ENCODE data around the gene DMRTA2. TPM values are rescaled to one million over a fixed set of nuclear protein-coding genes. Genes with fewer than 3 reads are reported as not detected.
A peak's percentile ranks its signal among the peaks of the same experiment; 100 is the strongest.

Gene DMRTA2
- total and polyA plus RNA-seq, 4 donors, result 0.08 to 0.83 TPM; not detected in 2

GRCh38 chr1:50378770-50379169, 44.5 kb downstream of the DMRTA2 start:
- H3K9ac ChIP-seq (ENCODE audit: insufficient read depth in 1 of 2, low read length in 2 of 2), result no peak overlapping the region
- no peaks in the 10 kb centered on the region for H3K36me3 ChIP-seq (ENCODE audit: control insufficient read depth in 4 of 4, insufficient read depth in 4 of 4, low read length in 4 of 4)
- H3K27me3 ChIP-seq (ENCODE audit: control insufficient read depth in 3 of 3, insufficient read depth in 3 of 3, low read length in 2 of 3), result no peaks in the 10 kb centered on the region
- peak; percentile 89 for ATAC-seq (ENCODE audit: insufficient read depth, low FRiP score)
- H3K4me3 ChIP-seq, result no peak overlapping the region
- no peak for TF ChIP-seq CTCF (IDR thresholded peaks at IDR 0.05; ENCODE audit: control extremely low read depth, extremely low read depth)
- H3K9me3 ChIP-seq (ENCODE audit: control insufficient read depth in 4 of 4, insufficient read depth in 3 of 4, low read length in 3 of 4), result no peaks in the 10 kb centered on the region
- 66 to 79% methylated on average over 2 of the region's 2 CpGs for WGBS, 2 donors
- DNase-seq, result peak in 2 of 3 donors; percentile 14 to 64
- no peaks in the 10 kb centered on the region for H3K4me1 ChIP-seq (ENCODE audit: control insufficient read depth in 5 of 5, insufficient read depth in 5 of 5, low read length in 5 of 5)
- no peak overlapping the region for H3K27ac ChIP-seq (ENCODE audit: low read depth in 1 of 2, low read length in 1 of 2)

DNA sequence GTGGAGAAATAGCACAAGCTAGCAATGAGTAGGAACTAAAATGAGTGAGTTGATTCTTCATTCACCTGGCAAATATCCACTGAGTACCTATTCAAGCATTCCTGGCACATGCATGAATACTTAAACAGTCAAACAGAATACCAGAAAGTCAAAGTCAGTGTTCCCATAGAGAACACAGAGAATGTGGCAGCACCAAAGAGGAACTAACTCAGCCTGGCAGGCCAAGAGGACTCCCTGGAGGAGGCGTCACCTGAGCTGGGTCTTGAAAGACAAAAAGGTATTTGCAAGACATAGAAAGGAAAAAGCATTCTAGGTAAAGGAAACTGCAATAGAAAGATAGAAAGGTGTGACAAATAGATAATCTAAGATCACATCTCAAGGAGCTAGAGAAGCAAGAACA, 49.7 kb downstream of the DMRTA2 start:
- 67 to 70% methylated on average over 1 of the region's 1 CpG for WGBS, 2 donors
- no peak for TF ChIP-seq CTCF (IDR thresholded peaks at IDR 0.05; ENCODE audit: control extremely low read depth, extremely low read depth)
- no peak overlapping the region for H3K4me3 ChIP-seq
- no peak overlapping the region for H3K27ac ChIP-seq (ENCODE audit: low read depth in 1 of 2, low read length in 1 of 2)
- H3K9me3 ChIP-seq (ENCODE audit: control insufficient read depth in 4 of 4, insufficient read depth in 3 of 4, low read length in 3 of 4), result no peaks in the 10 kb centered on the region
- H3K27me3 ChIP-seq (ENCODE audit: control insufficient read depth in 3 of 3, insufficient read depth in 3 of 3, low read length in 2 of 3), result no peaks in the 10 kb centered on the region
- H3K36me3 ChIP-seq (ENCODE audit: control insufficient read depth in 4 of 4, insufficient read depth in 4 of 4, low read length in 4 of 4), result no peaks in the 10 kb centered on the region
- ATAC-seq (ENCODE audit: insufficient read depth, low FRiP score) (no peak), DNase-seq (no peak)
- H3K9ac ChIP-seq (ENCODE audit: insufficient read depth in 1 of 2, low read length in 2 of 2), result no peak overlapping the region
- peaks cover 0 to 1% (median 0%) of the 10 kb centered on the region in 5 donors for H3K4me1 ChIP-seq (ENCODE audit: control insufficient read depth in 5 of 5, insufficient read depth in 5 of 5, low read length in 5 of 5)

DNA sequence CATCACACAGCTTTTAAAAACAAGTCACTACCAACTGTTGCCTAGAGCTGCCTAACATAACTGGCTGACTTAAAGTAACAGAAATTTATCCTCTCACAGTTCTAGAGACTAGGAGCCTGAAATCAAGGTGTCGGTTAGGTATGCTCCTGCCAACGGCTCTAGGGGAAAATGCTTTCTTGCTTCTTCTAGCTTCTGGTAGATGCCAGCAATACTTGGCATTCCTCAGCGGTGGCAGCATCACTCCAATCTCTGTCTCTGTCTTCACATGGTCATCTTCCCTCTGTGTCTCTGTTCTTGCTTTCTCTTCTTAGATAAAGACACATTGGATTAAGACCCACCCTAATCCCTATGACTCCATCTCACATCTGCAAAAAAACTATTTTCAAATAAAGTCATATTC, 51.5 kb downstream of the DMRTA2 start:
- no peak for ATAC-seq (ENCODE audit: insufficient read depth, low FRiP score)
- 67 to 83% methylated on average over 3 of the region's 3 CpGs for WGBS, 2 donors

More for the DNA sequence above, 51.5 kb downstream of the DMRTA2 start:
- no peak for TF ChIP-seq CTCF (IDR thresholded peaks at IDR 0.05; ENCODE audit: control extremely low read depth, extremely low read depth)
- no peak overlapping the region for H3K4me3 ChIP-seq
- H3K27ac ChIP-seq (ENCODE audit: low read depth in 1 of 2, low read length in 1 of 2), result no peak overlapping the region
- no peaks in the 10 kb centered on the region for H3K9me3 ChIP-seq (ENCODE audit: control insufficient read depth in 4 of 4, insufficient read depth in 3 of 4, low read length in 3 of 4)
- H3K36me3 ChIP-seq (ENCODE audit: control insufficient read depth in 4 of 4, insufficient read depth in 4 of 4, low read length in 4 of 4), result no peaks in the 10 kb centered on the region
- H3K27me3 ChIP-seq (ENCODE audit: control insufficient read depth in 3 of 3, insufficient read depth in 3 of 3, low read length in 2 of 3), result peaks cover 0 to 10% (median 8%) of the 10 kb centered on the region in 3 donors
- H3K9ac ChIP-seq (ENCODE audit: insufficient read depth in 1 of 2, low read length in 2 of 2), result no peak overlapping the region
- no peak for DNase-seq
- H3K4me1 ChIP-seq (ENCODE audit: control insufficient read depth in 5 of 5, insufficient read depth in 5 of 5, low read length in 5 of 5), result peaks cover 0 to 1% (median 0%) of the 10 kb centered on the region in 5 donors

All from lung (tissue), 12 donors.